ENCODE data around the gene CMSS1. TPM values are rescaled to one million over a fixed set of nuclear protein-coding genes. Genes with fewer than 3 reads are reported as not detected.

The CMSS1 gene
- polyA plus RNA-seq, 1 donor from 2014 or later, result 31.8 TPM

- no peak overlapping the region for H3K9ac ChIP-seq (ENCODE audit: low read length)
Measured at GRCh38 chr3:99874237-99875002, 56.8 kb downstream of the CMSS1 start.

GRCh38 chr3:99875581-99875928, 57.9 kb downstream of the CMSS1 start:
- peak overlapping the region; percentile 56 for H2AFZ ChIP-seq (ENCODE audit: low read depth, low read length)
- no peaks in the 10 kb centered on the region for H3F3A ChIP-seq (ENCODE audit: insufficient read depth, low read length, poor library complexity, severe bottlenecking)
- no peaks in the 10 kb centered on the region for H3K36me3 ChIP-seq (ENCODE audit: insufficient read depth, low read length)
- H3K27me3 ChIP-seq (ENCODE audit: insufficient read depth, low read depth, low read length), result peaks cover 37% of the 10 kb centered on the region
- peak overlapping the region; percentile 80 for H3K4me2 ChIP-seq (ENCODE audit: low read length)
- no peak overlapping the region for H3K27ac ChIP-seq (ENCODE audit: low read length)
- peak overlapping the region; percentile 75 for H3K4me3 ChIP-seq (ENCODE audit: low read length)
- no peaks in the 10 kb centered on the region for H3K9me2 ChIP-seq (ENCODE audit: insufficient read depth, low read length)
- H3K9me3 ChIP-seq (ENCODE audit: low read length), result no peaks in the 10 kb centered on the region
- H3K79me2 ChIP-seq (replicated peaks; ENCODE audit: insufficient read depth, low read length), result no peaks in the 10 kb centered on the region
- H4K20me1 ChIP-seq (ENCODE audit: insufficient read depth), result no peaks in the 10 kb centered on the region
- peak overlapping the region; percentile 69 for H3K9ac ChIP-seq (ENCODE audit: low read length)
- TF ChIP-seq REST (IDR thresholded peaks at IDR 0.05; ENCODE audit: borderline replicate concordance) (no peak), MXI1 (conservative IDR thresholded peaks at IDR 0.05; ENCODE audit: poor library complexity, severe bottlenecking) (no peak), POLR2AphosphoS5 (IDR thresholded peaks at IDR 0.05) (no peak), SMC3 (conservative IDR thresholded peaks at IDR 0.05; ENCODE audit: poor library complexity) (no peak), CTCF (IDR thresholded peaks at IDR 0.05; ENCODE audit: poor library complexity, severe bottlenecking) (no peak)

More at GRCh38 chr3:99874237-99875002, 56.8 kb downstream of the CMSS1 start:
- H4K20me1 ChIP-seq (ENCODE audit: insufficient read depth), result no peaks in the 10 kb centered on the region
- H3K9me2 ChIP-seq (ENCODE audit: insufficient read depth, low read length), result no peaks in the 10 kb centered on the region
- no peaks in the 10 kb centered on the region for H3K36me3 ChIP-seq (ENCODE audit: insufficient read depth, low read length)
- H3F3A ChIP-seq (ENCODE audit: insufficient read depth, low read length, poor library complexity, severe bottlenecking), result no peaks in the 10 kb centered on the region
- no peak overlapping the region for H3K4me3 ChIP-seq (ENCODE audit: low read length)
- no peak overlapping the region for H3K4me2 ChIP-seq (ENCODE audit: low read length)
- H3K27me3 ChIP-seq (ENCODE audit: insufficient read depth, low read depth, low read length), result peaks cover 37% of the 10 kb centered on the region
- no peaks in the 10 kb centered on the region for H3K79me2 ChIP-seq (replicated peaks; ENCODE audit: insufficient read depth, low read length)
- no peak overlapping the region for H3K27ac ChIP-seq (ENCODE audit: low read length)
- TF ChIP-seq MXI1 (conservative IDR thresholded peaks at IDR 0.05; ENCODE audit: poor library complexity, severe bottlenecking), result no peak
- no peak for TF ChIP-seq SMC3 (conservative IDR thresholded peaks at IDR 0.05; ENCODE audit: poor library complexity)
- TF ChIP-seq TAF1 (IDR thresholded peaks at IDR 0.05; ENCODE audit: low read depth), result no peak
- TF ChIP-seq EP300 (conservative IDR thresholded peaks at IDR 0.05; ENCODE audit: poor library complexity, severe bottlenecking), result no peak
- TF ChIP-seq RAD21 (conservative IDR thresholded peaks at IDR 0.05), result no peak
- TF ChIP-seq POLR2AphosphoS5 (IDR thresholded peaks at IDR 0.05), result no peak
- no peak for TF ChIP-seq EZH2 (IDR thresholded peaks at IDR 0.05; ENCODE audit: borderline replicate concordance, insufficient read depth, low read length, poor library complexity, severe bottlenecking)
- no peak for TF ChIP-seq REST (IDR thresholded peaks at IDR 0.05; ENCODE audit: borderline replicate concordance)
- no peak for TF ChIP-seq CTCF (IDR thresholded peaks at IDR 0.05; ENCODE audit: poor library complexity, severe bottlenecking)
- no peaks in the 10 kb centered on the region for H3K9me3 ChIP-seq (ENCODE audit: low read length)
- H2AFZ ChIP-seq (ENCODE audit: low read depth, low read length), result no peak overlapping the region
